CD4-positive, alpha-beta memory T cell (primary cell): ENCODE data around the gene PRKAR1A. TPM values are rescaled to one million over a fixed set of nuclear protein-coding genes. Genes with fewer than 3 reads are reported as not detected.

ENCODE experiments used
- CTCF ChIA-PET: fragments of 350-600 bp; sonication (Branson Sonifier 250); formaldehyde crosslinking; loops from one replicate; lab custom pipeline; 2021; ENCODE audit warnings: inconsistent platforms; ENCODE audit not compliant: partially characterized antibody; lab: Charles Lee
- POLR2A ChIA-PET: fragments of 350-600 bp; sonication (Branson Sonifier 250); formaldehyde crosslinking; loops from one replicate; lab custom pipeline; 2021; ENCODE audit not compliant: partially characterized antibody; lab: Charles Lee
- DNase-seq, 5 donors: peaks; one replicate each; pipeline versions ENCODE4 v3.0.0 to v3.0.0-alpha.2; 2020 to 2022; ENCODE audit warnings: mixed read lengths in 1 of 5
- H3K27ac ChIP-seq: one replicate; pipeline ENCODE4 v1.7.0; 2013; ENCODE audit warnings: low read depth, low read length
- H3K27me3 ChIP-seq: 2 replicates; pipeline ENCODE4 v1.7.0; 2013; ENCODE audit warnings: mild to moderate bottlenecking, low read length, moderate library complexity; ENCODE audit not compliant: insufficient read depth
- H3K36me3 ChIP-seq: 2 replicates; pipeline ENCODE4 v1.7.0; 2013; ENCODE audit warnings: mild to moderate bottlenecking, low read length, moderate library complexity; ENCODE audit not compliant: insufficient read depth
- H3K4me1 ChIP-seq: 2 replicates; pipeline ENCODE4 v1.7.0; 2013; ENCODE audit warnings: mild to moderate bottlenecking, low read length, moderate library complexity; ENCODE audit not compliant: insufficient read depth
- H3K4me3 ChIP-seq, 2 donors: one replicate each; pipeline ENCODE4 v1.7.0; 2013; ENCODE audit warnings: low read length in 2 of 2, mild to moderate bottlenecking in 1 of 2
- H3K9me3 ChIP-seq, 2 donors: one replicate each; pipeline ENCODE4 v1.7.0; 2013; ENCODE audit warnings: low read length in 2 of 2, control low read depth in 1 of 2; ENCODE audit not compliant: control insufficient read depth in 1 of 2
- H3K27ac Mint-ChIP-seq, 7 donors: one replicate each; pipeline ENCODE4 v1.8.0; 2020 to 2021; ENCODE audit warnings: mixed read lengths in 7 of 7, mild to moderate bottlenecking in 6 of 7, inconsistent platforms in 3 of 7, moderate library complexity in 3 of 7
- H3K27me3 Mint-ChIP-seq, 2 donors: one replicate each; pipeline ENCODE4 v1.8.0; 2020 to 2021; ENCODE audit warnings: mixed read lengths in 2 of 2
- H3K36me3 Mint-ChIP-seq, 2 donors: one replicate each; pipeline ENCODE4 v1.8.0; 2020 to 2021; ENCODE audit warnings: mixed read lengths in 2 of 2, inconsistent platforms in 1 of 2, mild to moderate bottlenecking in 1 of 2
- H3K4me1 Mint-ChIP-seq, 4 donors: one replicate each; pipeline ENCODE4 v1.8.0; 2020 to 2021; ENCODE audit warnings: mixed read lengths in 4 of 4, mild to moderate bottlenecking in 1 of 4
- H3K4me3 Mint-ChIP-seq, 8 donors: one replicate each; pipeline ENCODE4 v1.8.0; 2020 to 2021; ENCODE audit warnings: mixed read lengths in 8 of 8, mild to moderate bottlenecking in 7 of 8, moderate library complexity in 6 of 8, inconsistent platforms in 3 of 8
- H3K9me3 Mint-ChIP-seq, 8 donors: one replicate each; pipeline ENCODE4 v1.8.0; 2020 to 2021; ENCODE audit warnings: mixed read lengths in 8 of 8, mild to moderate bottlenecking in 5 of 8, inconsistent platforms in 3 of 8, moderate library complexity in 1 of 8
- intact Hi-C: fragments of 100-400 bp; cut with micrococcal nuclease; formaldehyde crosslinking; loops from one replicate; pipeline ENCODE4 v1.15.1; 2023
- polyA plus RNA-seq, 2 donors: library from polyadenylated mRNA; unstranded; fragments of 300-500 nt; fragmentation: Illumina TruSeq; gene quantifications; one replicate each; pipeline ENCODE4 v1.2.3, GENCODE V29; 2021
- total RNA-seq, 2 experiments: library from RNA; stranded (reverse); gene quantifications; one replicate each; pipeline ENCODE4 v1.2.3, GENCODE V29; 2021

The PRKAR1A gene
- total and polyA plus RNA-seq, 4 experiments from 2014 or later, result 182 to 220 (median 188) TPM

DNA sequence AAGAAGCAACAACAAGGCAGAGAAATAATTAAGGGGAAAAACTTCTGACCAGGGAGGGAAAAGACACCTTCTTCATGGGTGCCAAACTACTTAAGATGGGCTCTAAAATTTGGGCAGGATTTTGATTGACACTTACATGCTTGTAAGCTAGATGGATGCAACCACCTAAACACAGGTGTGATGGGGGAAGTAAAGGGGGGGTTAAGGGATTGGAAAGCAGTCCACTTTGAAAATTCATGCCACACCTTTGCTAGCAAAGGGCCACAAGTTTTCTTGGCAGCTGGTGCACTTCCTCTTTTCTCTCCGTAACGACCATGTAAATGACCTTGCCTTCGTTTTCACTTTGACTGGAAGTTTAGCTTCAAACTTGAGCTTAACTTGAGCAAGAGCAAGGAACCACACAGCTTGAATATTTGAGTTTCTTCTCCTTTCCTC lies 14.3 kb upstream of the PRKAR1A start:
- ChIA-PET CTCF (interaction anchor here (1.3 to 1.6 kb wide), 2 partner anchors 15 to 21 kb away, joined by 3 to 4 read pairs; partner anchors contain the start of gene PRKAR1A), POLR2A (interaction anchor here (0.8 to 1.1 kb wide), 4 partner anchors 10 to 250 kb away, joined by 3 to 8 read pairs (median 4); partner anchors contain the start of genes AMZ2 and PRKAR1A)
- no peak overlapping the region for H3K27ac ChIP-seq

DNA sequence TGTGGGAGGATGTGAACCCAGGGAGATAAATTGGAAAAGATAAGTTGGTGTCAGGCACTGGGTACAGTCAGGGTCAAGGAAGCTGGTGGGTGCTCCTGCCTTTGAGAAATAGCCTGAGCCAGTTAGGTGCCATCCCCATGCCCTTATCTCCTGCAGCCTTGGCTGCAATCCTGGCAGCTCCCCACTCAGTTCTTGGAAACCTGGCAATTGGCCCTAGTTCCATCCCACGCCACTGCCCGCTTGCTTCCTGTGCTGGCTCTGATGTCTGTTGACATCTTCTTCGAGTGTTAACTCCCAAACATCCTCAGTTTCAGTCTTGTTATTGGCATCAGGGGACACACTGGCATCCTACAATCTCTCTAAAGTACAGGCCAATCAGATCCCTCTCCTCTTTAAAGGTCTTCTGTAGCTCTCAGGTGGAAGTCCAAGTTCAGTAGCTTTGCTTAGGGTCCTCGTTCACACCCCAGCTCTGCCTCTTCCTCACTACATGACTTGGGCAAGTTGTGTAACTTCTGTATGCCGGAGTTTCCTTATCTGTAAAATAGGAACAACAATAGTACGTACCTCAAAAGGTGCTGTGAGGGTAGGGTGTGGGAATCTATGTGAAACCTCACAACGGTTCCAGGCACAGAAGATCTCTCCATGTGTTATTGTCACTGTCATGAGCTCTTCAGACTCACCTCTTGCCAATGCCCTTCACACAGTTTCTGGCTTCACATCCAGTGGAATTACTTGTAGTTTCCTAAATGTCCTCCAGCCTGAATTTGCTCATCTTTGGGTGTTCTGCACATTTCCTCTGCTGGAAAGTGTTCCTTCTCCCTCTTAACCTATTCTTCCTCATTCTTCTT lies 13.5 kb upstream of the PRKAR1A start:
- DNase-seq, result no peak
- Histone ChIP-seq H3K4me1 (peaks cover 14% of the 10 kb centered on the region), H3K9me3 (no peaks in the 10 kb centered on the region), H3K36me3 (no peaks in the 10 kb centered on the region), H3K4me3 (no peak overlapping the region), H3K27me3 (no peaks in the 10 kb centered on the region), H3K27ac (no peak overlapping the region)
- Mint-ChIP-seq H3K27me3 (peaks cover 5% of the 10 kb centered on the region in 2 donors), H3K9me3 (no peaks in the 10 kb centered on the region), H3K36me3 (no peaks in the 10 kb centered on the region), H3K4me1 (peaks cover 12 to 21% (median 16%) of the 10 kb centered on the region in 4 donors), H3K4me3 (peak overlapping the region in 4 of 8 donors; percentile 29 to 45 (median 35)), H3K27ac (peak overlapping the region in 1 of 7 donors; percentile 20)
- POLR2A ChIA-PET, result interaction anchor here (0.9 to 1.1 kb wide), 3 partner anchors 11 to 250 kb away, joined by 3 to 8 read pairs (median 3); partner anchors contain the start of gene AMZ2
- CTCF ChIA-PET, result interaction anchor here (1.6 kb wide), 1 partner anchor 14 kb away, joined by 4 read pairs; the partner anchor contains the start of gene PRKAR1A
- intact Hi-C loops, result no loop called here

More for the DNA sequence above, 14.3 kb upstream of the PRKAR1A start:
- Mint-ChIP-seq H3K4me1 (peaks cover 12 to 21% (median 16%) of the 10 kb centered on the region in 4 donors), H3K9me3 (no peaks in the 10 kb centered on the region), H3K4me3 (peak overlapping the region in 7 of 8 donors; percentile 5 to 45 (median 31)), H3K36me3 (no peaks in the 10 kb centered on the region), H3K27ac (peak overlapping the region in 3 of 7 donors; percentile 11 to 55 (median 44)), H3K27me3 (peaks cover 5% of the 10 kb centered on the region in 2 donors)
- H3K9me3 ChIP-seq, result no peaks in the 10 kb centered on the region
- H3K4me3 ChIP-seq, result no peak overlapping the region
- no peaks in the 10 kb centered on the region for H3K36me3 ChIP-seq
- no peaks in the 10 kb centered on the region for H3K27me3 ChIP-seq
- peaks cover 14% of the 10 kb centered on the region for H3K4me1 ChIP-seq
- intact Hi-C loops, result no loop called here
- DNase-seq, result no peak

DNA sequence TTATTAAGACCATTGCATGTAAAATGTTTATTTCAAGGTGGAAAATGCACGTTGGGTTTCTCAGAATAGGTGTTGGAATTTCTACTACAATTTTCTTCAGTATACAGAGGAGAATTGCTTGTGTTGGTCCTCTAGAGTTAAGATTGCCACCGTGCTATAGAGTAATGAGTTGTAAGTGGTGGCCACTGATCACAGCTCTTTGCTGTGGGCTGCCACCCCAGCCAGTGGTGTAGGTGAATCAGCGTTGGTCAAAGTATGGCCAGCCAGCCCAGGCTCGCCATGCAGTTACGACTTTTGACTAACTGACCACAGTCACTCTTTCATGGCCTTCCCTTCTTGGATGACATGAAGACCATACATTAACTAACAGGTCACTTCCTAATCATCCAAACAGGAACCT lies 12.6 kb upstream of the PRKAR1A start:
- Mint-ChIP-seq H3K4me1 (peaks cover 12 to 21% (median 16%) of the 10 kb centered on the region in 4 donors), H3K4me3 (no peak overlapping the region), H3K9me3 (no peaks in the 10 kb centered on the region), H3K36me3 (no peaks in the 10 kb centered on the region), H3K27me3 (peaks cover 5% of the 10 kb centered on the region in 2 donors), H3K27ac (no peak overlapping the region)
- DNase-seq, result no peak
- Histone ChIP-seq H3K4me3 (no peak overlapping the region), H3K27me3 (no peaks in the 10 kb centered on the region), H3K4me1 (peaks cover 14% of the 10 kb centered on the region), H3K9me3 (no peaks in the 10 kb centered on the region), H3K27ac (no peak overlapping the region), H3K36me3 (no peaks in the 10 kb centered on the region)
- CTCF ChIA-PET, result interaction anchor here (1.6 kb wide), 1 partner anchor 13 kb away, joined by 4 read pairs; the partner anchor contains the start of gene PRKAR1A
- intact Hi-C loops, result no loop called here
- POLR2A ChIA-PET, result no interaction called here

DNA sequence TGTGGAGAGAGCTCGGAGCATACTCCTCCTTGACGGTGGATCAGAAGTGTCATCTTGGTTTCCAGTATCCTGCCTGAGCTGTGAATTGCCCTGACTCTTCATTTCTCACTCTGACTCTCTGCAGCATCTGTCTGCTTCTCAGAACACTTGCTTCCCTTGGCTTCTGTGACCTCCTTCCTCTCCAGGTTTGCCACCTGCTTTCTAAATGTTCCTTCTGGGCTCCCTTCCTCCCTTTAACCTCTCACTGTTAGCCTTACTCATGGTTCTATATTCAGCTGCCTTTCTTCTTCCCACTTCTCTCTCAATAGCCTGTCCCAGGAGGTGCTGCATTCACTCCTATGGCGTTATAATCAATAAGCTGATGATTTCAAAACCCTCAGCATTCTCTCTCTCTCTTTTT lies 11.2 kb upstream of the PRKAR1A start:
- no peak overlapping the region for H3K27ac ChIP-seq
- H3K4me1 ChIP-seq, result peaks cover 14% of the 10 kb centered on the region
- ChIA-PET POLR2A (no interaction called here), CTCF (interaction anchor here (0.6 to 1.9 kb wide), 2 partner anchors 35 to 668 kb away, joined by 5 read pairs; no protein-coding TSS in a partner anchor)
- Mint-ChIP-seq H3K27ac (no peak overlapping the region), H3K27me3 (peaks cover 5% of the 10 kb centered on the region in 2 donors), H3K4me1 (peaks cover 12 to 20% (median 15%) of the 10 kb centered on the region in 4 donors), H3K36me3 (no peaks in the 10 kb centered on the region), H3K4me3 (no peak overlapping the region), H3K9me3 (no peaks in the 10 kb centered on the region)
- intact Hi-C loops, result no loop called here
- no peaks in the 10 kb centered on the region for H3K9me3 ChIP-seq
- H3K27me3 ChIP-seq, result no peaks in the 10 kb centered on the region
- no peak overlapping the region for H3K4me3 ChIP-seq
- H3K36me3 ChIP-seq, result no peaks in the 10 kb centered on the region
- DNase-seq, result no peak

DNA sequence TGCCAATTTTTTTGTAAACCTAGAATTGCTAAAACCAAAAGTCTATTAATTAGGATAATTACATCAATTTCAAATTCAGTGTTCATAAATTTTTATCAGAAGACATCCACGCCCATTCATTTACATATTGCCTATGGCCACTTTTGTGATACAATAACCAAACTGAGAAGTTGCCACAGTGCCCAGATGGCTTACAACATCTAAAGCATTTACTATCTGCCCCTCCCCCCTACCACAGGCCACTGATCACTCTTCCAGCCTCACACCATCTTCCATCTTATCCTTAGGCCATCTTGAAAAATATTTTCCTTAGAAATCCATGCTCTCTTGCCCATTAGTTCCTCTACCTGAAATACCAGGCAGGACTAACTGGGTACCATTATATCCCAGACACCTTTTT lies 6.3 kb upstream of the PRKAR1A start:
- intact Hi-C loops, result no loop called here
- Histone ChIP-seq H3K27ac (no peak overlapping the region), H3K27me3 (no peaks in the 10 kb centered on the region), H3K4me1 (no peaks in the 10 kb centered on the region), H3K36me3 (no peaks in the 10 kb centered on the region), H3K9me3 (no peaks in the 10 kb centered on the region), H3K4me3 (no peak overlapping the region)
- no peaks in the 10 kb centered on the region for H3K36me3 Mint-ChIP-seq
- H3K27ac Mint-ChIP-seq, result peak overlapping the region in 1 of 7 donors; percentile 5
- H3K9me3 Mint-ChIP-seq, result no peaks in the 10 kb centered on the region
- POLR2A ChIA-PET, result no interaction called here
- H3K4me3 Mint-ChIP-seq, result no peak overlapping the region
- CTCF ChIA-PET, result no interaction called here
- peaks cover 3 to 21% (median 6%) of the 10 kb centered on the region in 4 donors for H3K4me1 Mint-ChIP-seq
- H3K27me3 Mint-ChIP-seq, result peaks cover 3% of the 10 kb centered on the region in 2 donors
- no peak for DNase-seq

DNA sequence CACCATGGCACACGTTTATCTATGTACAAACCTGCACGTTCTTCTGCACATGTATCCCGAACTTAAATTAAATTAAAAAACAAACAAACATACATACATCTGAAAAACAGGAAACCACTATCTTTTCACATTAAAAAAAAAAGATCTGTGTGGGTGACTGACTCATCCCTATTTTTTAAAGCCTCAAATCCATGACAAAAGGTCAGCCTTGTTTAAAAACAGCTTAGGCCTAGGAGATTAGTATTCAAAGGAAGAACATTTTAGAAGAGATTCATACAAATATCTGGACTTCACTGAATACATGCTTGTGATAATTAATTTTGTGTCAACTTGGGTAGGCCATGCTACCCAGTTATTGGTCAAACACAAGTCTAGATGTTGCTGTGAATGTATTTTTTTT lies 4.7 kb upstream of the PRKAR1A start:
- H3K9me3 Mint-ChIP-seq, result peaks cover 0 to 3% (median 0%) of the 10 kb centered on the region in 8 donors
- Histone ChIP-seq H3K27me3 (no peaks in the 10 kb centered on the region), H3K9me3 (no peaks in the 10 kb centered on the region), H3K4me3 (no peak overlapping the region), H3K27ac (no peak overlapping the region), H3K36me3 (no peaks in the 10 kb centered on the region), H3K4me1 (peaks cover 5% of the 10 kb centered on the region)
- no peak for DNase-seq
- H3K4me1 Mint-ChIP-seq, result peaks cover 9 to 32% (median 13%) of the 10 kb centered on the region in 4 donors
- H3K36me3 Mint-ChIP-seq, result peaks cover 0 to 5% of the 10 kb centered on the region in 2 donors
- POLR2A ChIA-PET, result interaction anchor here (0.6 kb wide), 1 partner anchor 252 kb away, joined by 3 read pairs; no protein-coding TSS in a partner anchor
- H3K27ac Mint-ChIP-seq, result peak overlapping the region in 1 of 7 donors; percentile 53
- CTCF ChIA-PET, result interaction anchor here (0.6 to 1.4 kb wide), 2 partner anchors 9 to 19 kb away, joined by 3 to 5 read pairs; no protein-coding TSS in a partner anchor
- intact Hi-C loops, result no loop called here
- H3K4me3 Mint-ChIP-seq, result no peak overlapping the region
- H3K27me3 Mint-ChIP-seq, result no peaks in the 10 kb centered on the region
